Progenitor cell of endocrine pancreas (in vitro differentiated cells): ENCODE results near the gene KRT39. TPM values are rescaled to one million over a fixed set of nuclear protein-coding genes. Genes with fewer than 3 reads are reported as not detected.

Source experiments
- DNase-seq: peaks from one replicate; pipeline ENCODE4 v3.0.0; 2021; ENCODE audit warnings: low spot score; ENCODE audit not compliant: unreplicated experiment
- H3K27ac Mint-ChIP-seq: 2 replicates; pipeline ENCODE4 v1.8.0; 2021; ENCODE audit warnings: mild to moderate bottlenecking, moderate library complexity, mixed read lengths
- H3K27me3 Mint-ChIP-seq: 2 replicates; pipeline ENCODE4 v1.8.0; 2021; ENCODE audit warnings: mixed read lengths
- H3K36me3 Mint-ChIP-seq: 2 replicates; pipeline ENCODE4 v1.8.0; 2022; ENCODE audit warnings: mixed read lengths; ENCODE audit not compliant: insufficient read depth
- H3K4me1 Mint-ChIP-seq: 2 replicates; pipeline ENCODE4 v1.8.0; 2021; ENCODE audit warnings: low read depth, mixed read lengths
- H3K4me3 Mint-ChIP-seq: 2 replicates; pipeline ENCODE4 v1.8.0; 2021; ENCODE audit warnings: low read depth, mild to moderate bottlenecking, moderate library complexity, mixed read lengths
- H3K9me3 Mint-ChIP-seq: 2 replicates; pipeline ENCODE4 v1.8.0; 2021; ENCODE audit warnings: low read depth, mixed read lengths
- CTCF ChIP-seq: fragments of 200-600 bp; sonication (generic); IDR thresholded peaks from one replicate; pipeline ENCODE4 v1.5.0; 2021; ENCODE audit warnings: antibody characterized with exemption, mild to moderate bottlenecking; ENCODE audit not compliant: unreplicated experiment
- total RNA-seq: library from RNA; stranded (reverse); gene quantifications from 2 replicates; pipeline ENCODE4 v1.2.1, GENCODE V29; 2021

The KRT39 gene
- total RNA-seq, 1 donor from 2014 or later = not detected

- Mint-ChIP-seq H3K9me3 (no peaks in the 10 kb centered on the region), H3K4me3 (no peak overlapping the region), H3K27ac (no peak overlapping the region), H3K36me3 (no peaks in the 10 kb centered on the region), H3K27me3 (no peaks in the 10 kb centered on the region), H3K4me1 (peaks cover 6% of the 10 kb centered on the region)
- DNase-seq = no peak
- no peak for TF ChIP-seq CTCF
Measured at GRCh38 chr17:40975516-40975915, 8.8 kb upstream of the KRT39 start.

- H3K36me3 Mint-ChIP-seq = no peaks in the 10 kb centered on the region
- no peak for DNase-seq
- H3K27ac Mint-ChIP-seq = no peak overlapping the region
- H3K9me3 Mint-ChIP-seq = no peaks in the 10 kb centered on the region
- H3K4me1 Mint-ChIP-seq = peaks cover 2% of the 10 kb centered on the region
- no peak for TF ChIP-seq CTCF
- no peaks in the 10 kb centered on the region for H3K27me3 Mint-ChIP-seq
- H3K4me3 Mint-ChIP-seq = no peak overlapping the region
Measured at GRCh38 chr17:40974366-40974765, 7.6 kb upstream of the KRT39 start.

- TF ChIP-seq CTCF = no peak
- no peak overlapping the region for H3K4me3 Mint-ChIP-seq
- no peaks in the 10 kb centered on the region for H3K27me3 Mint-ChIP-seq
- no peak for DNase-seq
- H3K27ac Mint-ChIP-seq = no peak overlapping the region
- peaks cover 9% of the 10 kb centered on the region for H3K9me3 Mint-ChIP-seq
- H3K4me1 Mint-ChIP-seq = peaks cover 3% of the 10 kb centered on the region
- H3K36me3 Mint-ChIP-seq = no peaks in the 10 kb centered on the region
Measured at GRCh38 chr17:40967582-40967981, 834 bp upstream of the KRT39 start.

GRCh38 chr17:40963838-40964237, 2.9 kb downstream of the KRT39 start:
- H3K4me1 Mint-ChIP-seq = peaks cover 23% of the 10 kb centered on the region
- H3K4me3 Mint-ChIP-seq = no peak overlapping the region
- H3K27me3 Mint-ChIP-seq = no peaks in the 10 kb centered on the region
- H3K36me3 Mint-ChIP-seq = no peaks in the 10 kb centered on the region
- DNase-seq = no peak
- H3K9me3 Mint-ChIP-seq = peaks cover 14% of the 10 kb centered on the region
- TF ChIP-seq CTCF = peak; percentile 61
- H3K27ac Mint-ChIP-seq = no peak overlapping the region

GRCh38 chr17:40962059-40962561, 4.6 kb downstream of the KRT39 start:
- no peak overlapping the region for H3K4me3 Mint-ChIP-seq
- peak overlapping the region; percentile 30 for H3K27ac Mint-ChIP-seq
- no peaks in the 10 kb centered on the region for H3K27me3 Mint-ChIP-seq
- peaks cover 39% of the 10 kb centered on the region for H3K4me1 Mint-ChIP-seq
- peaks cover 14% of the 10 kb centered on the region for H3K9me3 Mint-ChIP-seq
- H3K36me3 Mint-ChIP-seq = no peaks in the 10 kb centered on the region
- TF ChIP-seq CTCF = no peak
- no peak for DNase-seq
